CD14-positive monocyte (primary cell): ENCODE measurements around the gene LARP4B. TPM values are rescaled to one million over a fixed set of nuclear protein-coding genes. Genes with fewer than 3 reads are reported as not detected.
A peak's percentile ranks its signal among the peaks of the same experiment; 100 is the strongest.

Source experiments
- DNase-seq, 3 donors: peaks; one replicate each; pipeline ENCODE4 v3.0.0-alpha.2; 2011 to 2022
- H2AFZ ChIP-seq: 2 replicates; pipeline ENCODE4 v1.6.0; 2012; ENCODE audit warnings: mild to moderate bottlenecking, low read depth, low read length, inconsistent platforms; ENCODE audit not compliant: insufficient read depth, poor library complexity, severe bottlenecking
- H3K27ac ChIP-seq, 2 donors: 1 replicate in 1 of 2; 2 replicates in 1 of 2; pipeline ENCODE4 v1.5.1; 2012 to 2013; ENCODE audit warnings: low read length in 2 of 2, control low read depth in 1 of 2, inconsistent platforms in 1 of 2, low read depth in 1 of 2, mild to moderate bottlenecking in 1 of 2
- H3K27me3 ChIP-seq, 2 donors: one replicate each; pipeline versions ENCODE4 v1.6.0 to v1.6.1; 2011 to 2013; ENCODE audit warnings: low read length in 2 of 2; ENCODE audit not compliant: control insufficient read depth in 2 of 2, insufficient read depth in 2 of 2
- H3K36me3 ChIP-seq, 2 donors: replicated peaks in 1 of 2; 1 replicate in 1 of 2; 2 replicates in 1 of 2; pipeline versions ENCODE4 v1.5.1 to v1.6.1; 2012 to 2013; ENCODE audit warnings: low read length in 2 of 2, control low read depth in 1 of 2, inconsistent platforms in 1 of 2, mild to moderate bottlenecking in 1 of 2; ENCODE audit not compliant: insufficient read depth in 2 of 2, control insufficient read depth in 1 of 2
- H3K4me1 ChIP-seq, 2 donors: 1 replicate in 1 of 2; 2 replicates in 1 of 2; pipeline versions ENCODE4 v1.5.1 to v1.6.1; 2012 to 2013; ENCODE audit warnings: low read length in 2 of 2, control low read depth in 1 of 2, inconsistent platforms in 1 of 2, mild to moderate bottlenecking in 1 of 2, moderate library complexity in 1 of 2; ENCODE audit not compliant: insufficient read depth in 2 of 2, control insufficient read depth in 1 of 2
- H3K4me2 ChIP-seq: replicated peaks from 2 replicates; pipeline ENCODE3; 2012; ENCODE audit warnings: low read length, moderate library complexity, mild to moderate bottlenecking; ENCODE audit not compliant: poor library complexity, severe bottlenecking; ENCODE audit errors: extremely low read depth
- H3K4me3 ChIP-seq, 3 experiments: fragments of 200-600 bp in 1 of 3; sonication (generic) in 1 of 3; replicated peaks in 1 of 3; 1 replicate in 2 of 3; 2 replicates in 1 of 3; pipeline ENCODE4 v1.5.1; 2011 to 2013; ENCODE audit warnings: low read length in 3 of 3, mild to moderate bottlenecking in 3 of 3, control low read depth in 2 of 3, low read depth in 2 of 3, inconsistent platforms in 1 of 3, moderate library complexity in 1 of 3
- H3K79me2 ChIP-seq: 2 replicates; pipeline ENCODE4 v1.6.0; 2012; ENCODE audit warnings: mild to moderate bottlenecking, control low read depth, inconsistent platforms, low read length, moderate library complexity; ENCODE audit not compliant: insufficient read depth
- H3K9ac ChIP-seq: 2 replicates; pipeline ENCODE4 v1.6.0; 2017; ENCODE audit warnings: low read length, mild to moderate bottlenecking; ENCODE audit not compliant: insufficient read depth, poor library complexity, severe bottlenecking
- H3K9me3 ChIP-seq, 2 donors: replicated peaks in 1 of 2; 1 replicate in 1 of 2; 2 replicates in 1 of 2; pipeline versions ENCODE4 v1.5.1 to v1.6.1; 2012 to 2013; ENCODE audit warnings: low read length in 2 of 2, control low read depth in 1 of 2; ENCODE audit not compliant: control insufficient read depth in 1 of 2, insufficient read depth in 1 of 2
- H4K20me1 ChIP-seq: 2 replicates; pipeline ENCODE4 v1.6.0; 2012; ENCODE audit warnings: mild to moderate bottlenecking, low read length, control low read depth, moderate library complexity; ENCODE audit not compliant: insufficient read depth
- H3K27ac Mint-ChIP-seq, 7 donors: one replicate each; pipeline ENCODE4 v1.8.0; 2020; ENCODE audit warnings: mild to moderate bottlenecking in 7 of 7, mixed read lengths in 7 of 7, moderate library complexity in 6 of 7, inconsistent platforms in 2 of 7
- H3K27me3 Mint-ChIP-seq, 3 donors: one replicate each; pipeline ENCODE4 v1.8.0; 2021 to 2022; ENCODE audit warnings: low read depth in 3 of 3, mild to moderate bottlenecking in 3 of 3, mixed read lengths in 3 of 3, moderate library complexity in 3 of 3, inconsistent platforms in 1 of 3
- H3K36me3 Mint-ChIP-seq, 2 donors: one replicate each; pipeline ENCODE4 v1.8.0; 2020; ENCODE audit warnings: mixed read lengths in 2 of 2, inconsistent platforms in 1 of 2, mild to moderate bottlenecking in 1 of 2
- H3K4me1 Mint-ChIP-seq: one replicate; pipeline ENCODE4 v1.8.0; 2020; ENCODE audit warnings: mild to moderate bottlenecking, mixed read lengths
- H3K4me3 Mint-ChIP-seq, 2 donors: one replicate each; pipeline ENCODE4 v1.8.0; 2020; ENCODE audit warnings: mild to moderate bottlenecking in 2 of 2, mixed read lengths in 2 of 2, moderate library complexity in 1 of 2
- H3K9me3 Mint-ChIP-seq, 7 donors: one replicate each; pipeline ENCODE4 v1.8.0; 2020 to 2022; ENCODE audit warnings: mixed read lengths in 7 of 7, mild to moderate bottlenecking in 6 of 7, moderate library complexity in 6 of 7, inconsistent platforms in 2 of 7
- CTCF ChIP-seq: fragments of 200-600 bp; IDR thresholded peaks from one replicate; pipeline ENCODE4 v1.8.0; 2022; ENCODE audit warnings: antibody characterized with exemption, mild to moderate bottlenecking
- WGBS: methylation state at CpG from one replicate; pipeline ENCODE4 v1.1.5; 2013; ENCODE audit warnings: missing lambda C conversion rate; ENCODE audit not compliant: insufficient coverage; 5-methylcytosine and 5-hydroxymethylcytosine counted together
- intact Hi-C, 2 donors: fragments of 100-400 bp; cut with micrococcal nuclease; formaldehyde crosslinking; loops; one replicate each; pipeline versions ENCODE4 v1.15.0 to v1.15.1; 2023
- polyA plus RNA-seq, 3 donors: library from polyadenylated mRNA; depleted of rRNA in 1 of 3; unstranded in 2 of 3; stranded (reverse) in 1 of 3; fragments of 300-500 nt in 2 of 3; fragments of >200 nt in 1 of 3; fragmentation: Illumina TruSeq in 2 of 3; gene quantifications; 1 replicate in 2 of 3; 2 replicates in 1 of 3; pipeline ENCODE4 v1.2.3, GENCODE V29; 2012 to 2021

The LARP4B gene
- polyA plus RNA-seq, 3 donors: 17.2 to 52.3 (median 33.0) TPM

DNA sequence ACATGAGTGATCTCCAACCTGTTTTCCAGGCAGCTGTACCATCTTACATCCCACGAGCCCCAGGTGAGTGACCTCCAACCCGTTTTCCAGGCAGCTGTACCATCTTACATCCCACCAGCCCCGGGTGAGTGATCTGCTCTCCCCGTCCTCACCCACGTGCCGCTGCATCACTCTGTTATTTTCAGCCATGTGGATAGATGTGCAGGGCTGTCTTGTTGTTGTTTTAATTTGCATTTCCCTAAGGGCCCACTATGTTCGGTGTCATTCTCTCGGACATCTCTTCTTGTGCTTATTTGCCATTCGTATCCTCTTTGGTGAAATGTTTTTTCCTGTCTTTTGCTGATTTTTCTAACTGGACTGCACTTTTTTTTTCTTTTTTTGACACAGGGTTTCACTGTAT lies 17.9 kb upstream of the LARP4B start:
- Mint-ChIP-seq H3K27ac (peak overlapping the region in 1 of 7 donors; percentile 43), H3K9me3 (peaks cover 0 to 6% (median 3%) of the 10 kb centered on the region in 7 donors), H3K4me1 (peaks cover 18% of the 10 kb centered on the region), H3K27me3 (peaks cover 2 to 6% (median 4%) of the 10 kb centered on the region in 3 donors), H3K36me3 (no peaks in the 10 kb centered on the region), H3K4me3 (no peak overlapping the region)
- Histone ChIP-seq H3K36me3 (no peaks in the 10 kb centered on the region), H3K4me2 (no peak overlapping the region), H3K79me2 (no peaks in the 10 kb centered on the region), H3K9me3 (peaks cover 0 to 3% of the 10 kb centered on the region in 2 donors), H3K9ac (no peak overlapping the region), H3K27ac (no peak overlapping the region), H3K27me3 (no peaks in the 10 kb centered on the region), H3K4me3 (no peak overlapping the region), H4K20me1 (no peaks in the 10 kb centered on the region), H3K4me1 (peaks cover 12 to 14% of the 10 kb centered on the region in 2 donors), H2AFZ (no peak overlapping the region)
- TF ChIP-seq CTCF: no peak
- no peak for DNase-seq
- intact Hi-C loops: no loop called here
- 100% methylated on average over 3 of the region's 9 CpGs for WGBS

DNA sequence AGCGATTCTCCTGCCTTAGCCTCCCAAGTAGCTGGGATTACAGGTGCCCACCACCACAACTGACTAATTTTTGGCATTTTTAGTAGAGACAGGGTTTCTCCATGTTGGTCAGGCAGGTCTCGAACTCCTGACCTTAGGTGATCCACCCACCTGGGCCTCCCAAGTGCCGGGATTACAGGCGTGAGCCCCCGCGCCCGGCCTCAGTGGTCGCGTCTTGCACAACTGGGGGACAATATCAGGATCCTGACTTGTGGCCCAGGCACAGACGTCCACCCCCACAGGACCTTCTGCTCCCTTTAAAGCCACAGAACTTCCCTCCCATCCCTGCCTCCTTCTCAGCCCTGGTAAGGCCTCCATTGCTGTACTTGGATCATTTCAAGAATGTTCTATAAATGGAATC lies 16.8 kb upstream of the LARP4B start:
- Histone ChIP-seq H3K79me2 (no peaks in the 10 kb centered on the region), H3K4me3 (no peak overlapping the region), H3K4me2 (no peak overlapping the region), H2AFZ (no peak overlapping the region), H3K27ac (no peak overlapping the region), H3K9me3 (peaks cover 0 to 3% of the 10 kb centered on the region in 2 donors), H3K27me3 (no peaks in the 10 kb centered on the region), H3K9ac (no peak overlapping the region), H4K20me1 (no peaks in the 10 kb centered on the region), H3K4me1 (peaks cover 23 to 24% of the 10 kb centered on the region in 2 donors), H3K36me3 (no peaks in the 10 kb centered on the region)
- intact Hi-C loops: no loop called here
- Mint-ChIP-seq H3K4me1 (peaks cover 28% of the 10 kb centered on the region), H3K4me3 (no peak overlapping the region), H3K27ac (peak overlapping the region in 1 of 7 donors; percentile 13), H3K9me3 (peaks cover 0 to 6% (median 3%) of the 10 kb centered on the region in 7 donors), H3K36me3 (peaks cover 0 to 2% of the 10 kb centered on the region in 2 donors), H3K27me3 (peaks cover 2 to 6% (median 4%) of the 10 kb centered on the region in 3 donors)
- no peak for DNase-seq
- 95% methylated on average over 8 of the region's 10 CpGs for WGBS
- TF ChIP-seq CTCF: no peak
